PC-3 (cell line): ENCODE results near the gene ERCC3. TPM values are rescaled to one million over a fixed set of nuclear protein-coding genes. Genes with fewer than 3 reads are reported as not detected.

Experiments
- ATAC-seq: fragments of 200-7000 bp; cut with Tn5 transposase; 2 replicates; pipeline ENCODE4 v1.9.1; 2020; ENCODE audit warnings: mild to moderate bottlenecking, moderate library complexity
- BruUV-seq: library from RNA; stranded (reverse); fragments of 400-500 nt; replicated peaks from 2 replicates; lab custom pipeline; 2021; lab: Mats Ljungman, UMichigan
- CTCF ChIA-PET: fragments of 300-600 bp; sonication (Branson Sonifier 250); formaldehyde crosslinking; loops from one replicate; lab custom pipeline; 2022; ENCODE audit warnings: antibody characterized with exemption; lab: Charles Lee
- POLR2A ChIA-PET: fragments of 300-600 bp; sonication (Branson Sonifier 250); formaldehyde crosslinking; loops from one replicate; lab custom pipeline; 2022; ENCODE audit warnings: antibody characterized with exemption; ENCODE audit not compliant: unreplicated experiment; lab: Charles Lee
- DNase-seq: peaks from one replicate; pipeline ENCODE4 v3.0.0-alpha.2; 2015
- H2AFZ ChIP-seq: fragments of 300-600 bp; sonication (generic); 2 replicates; pipeline ENCODE4 v1.6.0; 2016; ENCODE audit warnings: antibody characterized with exemption, low read length
- H3F3A ChIP-seq: fragments of 300-600 bp; sonication (generic); one replicate; pipeline ENCODE4 v1.6.0; 2017; ENCODE audit warnings: antibody characterized with exemption, low read length, control low read depth, mild to moderate bottlenecking; ENCODE audit not compliant: unreplicated experiment
- H3K27ac ChIP-seq: fragments of 300-600 bp; sonication (generic); 2 replicates; pipeline ENCODE4 v1.5.1; 2016; ENCODE audit warnings: mild to moderate bottlenecking, low read length
- H3K27me3 ChIP-seq: fragments of 300-600 bp; sonication (generic); 2 replicates; pipeline ENCODE4 v1.6.1; 2016; ENCODE audit warnings: low read length, mixed read lengths
- H3K36me3 ChIP-seq: fragments of 300-600 bp; sonication (generic); 2 replicates; pipeline ENCODE4 v1.6.1; 2016; ENCODE audit warnings: low read depth, mixed run types, low read length, mixed read lengths
- H3K4me1 ChIP-seq: fragments of 300-600 bp; sonication (generic); 2 replicates; pipeline ENCODE4 v1.5.1; 2016; ENCODE audit warnings: low read length; ENCODE audit not compliant: insufficient read depth
- H3K4me2 ChIP-seq: fragments of 300-600 bp; sonication (generic); 2 replicates; pipeline ENCODE4 v1.6.0; 2016; ENCODE audit warnings: low read length
- H3K4me3 ChIP-seq: fragments of 300-600 bp; sonication (generic); 2 replicates; pipeline ENCODE4 v1.5.1; 2016; ENCODE audit warnings: mild to moderate bottlenecking, low read length, mixed read lengths
- H3K79me2 ChIP-seq: fragments of 300-600 bp; sonication (generic); 2 replicates; pipeline ENCODE4 v1.6.1; 2017; ENCODE audit warnings: low read length, mixed read lengths
- H3K9ac ChIP-seq: fragments of 300-600 bp; sonication (generic); 2 replicates; pipeline ENCODE4 v1.6.0; 2016; ENCODE audit warnings: mild to moderate bottlenecking, low read length
- H3K9me2 ChIP-seq: fragments of 300-600 bp; sonication (generic); replicated peaks from 2 replicates; pipeline ENCODE4 v1.6.1; 2016; ENCODE audit warnings: mixed run types, low read length, mixed read lengths
- H3K9me3 ChIP-seq: fragments of 300-600 bp; sonication (generic); 2 replicates; pipeline ENCODE4 v1.6.1; 2016; ENCODE audit warnings: low read length, mixed read lengths
- H4K20me1 ChIP-seq: fragments of 300-600 bp; sonication (generic); 2 replicates; pipeline ENCODE4 v1.6.1; 2016; ENCODE audit warnings: low read length, mixed read lengths
- CTCF ChIP-seq: fragments of 300-600 bp; sonication (generic); conservative IDR thresholded peaks from 2 replicates; pipeline ENCODE4 v1.5.1; 2017; ENCODE audit warnings: antibody characterized with exemption, low read depth, mild to moderate bottlenecking, low read length
- EZH2 ChIP-seq: fragments of 300-600 bp; sonication (generic); IDR thresholded peaks from one replicate; pipeline ENCODE4 v1.6.1; 2017; ENCODE audit warnings: antibody characterized with exemption, mild to moderate bottlenecking, low read length; ENCODE audit not compliant: unreplicated experiment
- EZH2phosphoT487 ChIP-seq: fragments of 300-600 bp; sonication (generic); IDR thresholded peaks from 2 replicates; pipeline ENCODE4 v1.6.1; 2018; ENCODE audit warnings: mild to moderate bottlenecking, antibody characterized with exemption, low read length, borderline replicate concordance
- intact Hi-C: fragments of 100-400 bp; cut with micrococcal nuclease; formaldehyde crosslinking; loops from 2 replicates; pipeline ENCODE4 v1.9.0; 2023
- total RNA-seq: library from RNA; depleted of rRNA; stranded (reverse); fragments of >200 nt; gene quantifications from 2 replicates; pipeline ENCODE4 v1.2.3, GENCODE V29; 2014

ERCC3 gene
- total RNA-seq, 1 experiment from 2014 or later, result 39.0 TPM

- H3K4me2 ChIP-seq, result no peak overlapping the region
- no peaks in the 10 kb centered on the region for H3F3A ChIP-seq
- H4K20me1 ChIP-seq, result no peaks in the 10 kb centered on the region
- no peaks in the 10 kb centered on the region for H3K4me1 ChIP-seq
- CTCF ChIA-PET, result no interaction called here
- DNase-seq (no peak), ATAC-seq (no peak)
- no peaks in the 10 kb centered on the region for H3K9me2 ChIP-seq
- intact Hi-C loops, result no loop called here
- no peak overlapping the region for H3K4me3 ChIP-seq
- BruUV-seq, result no TSS peak
- H2AFZ ChIP-seq, result no peak overlapping the region
- peaks cover 64% of the 10 kb centered on the region for H3K36me3 ChIP-seq
- POLR2A ChIA-PET, result no interaction called here
- no peaks in the 10 kb centered on the region for H3K9me3 ChIP-seq
- TF ChIP-seq EZH2 (no peak), EZH2phosphoT487 (no peak), CTCF (no peak)
- peaks cover 11% of the 10 kb centered on the region; the same call in 1 of the 2 replicates for H3K79me2 ChIP-seq
- H3K27me3 ChIP-seq, result no peaks in the 10 kb centered on the region
- no peak overlapping the region for H3K9ac ChIP-seq
- no peak overlapping the region for H3K27ac ChIP-seq
Observed at GRCh38 chr2:127283275-127283674, 10.7 kb downstream of the ERCC3 start.

GRCh38 chr2:127280693-127281092 is 13.3 kb downstream of the ERCC3 start:
- Histone ChIP-seq H2AFZ (no peak overlapping the region), H3K9me3 (no peaks in the 10 kb centered on the region), H3K4me1 (no peaks in the 10 kb centered on the region), H3K9me2 (no peaks in the 10 kb centered on the region), H3K4me3 (no peak overlapping the region), H3F3A (no peaks in the 10 kb centered on the region), H3K79me2 (peaks cover 11% of the 10 kb centered on the region; the same call in 1 of the 2 replicates), H3K36me3 (peaks cover 50% of the 10 kb centered on the region), H3K27me3 (no peaks in the 10 kb centered on the region), H3K27ac (no peak overlapping the region), H3K4me2 (no peak overlapping the region), H3K9ac (no peak overlapping the region), H4K20me1 (no peaks in the 10 kb centered on the region)
- ChIA-PET CTCF (interaction anchor here (0.6 kb wide), 1 partner anchor 28 kb away, joined by 4 read pairs; no protein-coding TSS in a partner anchor), POLR2A (no interaction called here)
- no TSS peak for BruUV-seq
- TF ChIP-seq EZH2phosphoT487, result no peak
- no peak for TF ChIP-seq CTCF
- TF ChIP-seq EZH2, result no peak
- intact Hi-C loops, result no loop called here
- DNase-seq, result no peak
- no peak for ATAC-seq

- Histone ChIP-seq H3K27ac (no peak overlapping the region), H3K36me3 (peaks cover 51% of the 10 kb centered on the region), H3K4me2 (no peak overlapping the region), H3K4me3 (no peak overlapping the region), H2AFZ (no peak overlapping the region), H3K9me2 (no peaks in the 10 kb centered on the region), H3K4me1 (no peaks in the 10 kb centered on the region), H3F3A (no peaks in the 10 kb centered on the region), H3K9ac (no peak overlapping the region), H3K9me3 (no peaks in the 10 kb centered on the region), H3K27me3 (no peaks in the 10 kb centered on the region), H3K79me2 (peaks cover 11% of the 10 kb centered on the region; the same call in 1 of the 2 replicates), H4K20me1 (no peaks in the 10 kb centered on the region)
- CTCF ChIA-PET, result no interaction called here
- BruUV-seq, result no TSS peak
- DNase-seq (no peak), ATAC-seq (no peak)
- POLR2A ChIA-PET, result no interaction called here
- intact Hi-C loops, result no loop called here
- TF ChIP-seq EZH2 (no peak), EZH2phosphoT487 (no peak), CTCF (no peak)
Observed at GRCh38 chr2:127279781-127280180, 14.2 kb downstream of the ERCC3 start.
